GM18873 (cell line): ENCODE results near the gene ASB13.

ENCODE experiments used
- ATAC-seq: cut with Tn5 transposase; IDR thresholded peaks from one replicate; pipeline ENCODE4 v1.9.1; 2021; ENCODE audit warnings: mild to moderate bottlenecking, moderate library complexity, moderate number of reproducible peaks; ENCODE audit not compliant: unreplicated experiment, low FRiP score

ASB13 gene

GRCh38 chr10:5609952-5610616 is 56.3 kb downstream of the ASB13 start:
- ATAC-seq: no peak

- no peak for ATAC-seq
Observed at GRCh38 chr10:5608608-5609220, 57.7 kb downstream of the ASB13 start.

- no peak for ATAC-seq
Observed at GRCh38 chr10:5607594-5607993, 58.8 kb downstream of the ASB13 start.

GRCh38 chr10:5606864-5607263 is 59.5 kb downstream of the ASB13 start:
- no peak for ATAC-seq

- no peak for ATAC-seq
Observed at GRCh38 chr10:5606321-5606720, 60.1 kb downstream of the ASB13 start.

GRCh38 chr10:5604961-5605360 is 61.4 kb downstream of the ASB13 start:
- no peak for ATAC-seq

- ATAC-seq: no peak
Observed at GRCh38 chr10:5604236-5604925, 62.0 kb downstream of the ASB13 start.

- ATAC-seq: no peak
Observed at GRCh38 chr10:5603848-5604170, 62.6 kb downstream of the ASB13 start.

- ATAC-seq: no peak
Observed at GRCh38 chr10:5603091-5603847, 63.1 kb downstream of the ASB13 start.

GRCh38 chr10:5601826-5602495 is 64.4 kb downstream of the ASB13 start:
- ATAC-seq: no peak

GRCh38 chr10:5600908-5601307 is 65.5 kb downstream of the ASB13 start:
- no peak for ATAC-seq

- no peak for ATAC-seq
Observed at GRCh38 chr10:5599613-5600520, 66.5 kb downstream of the ASB13 start.

GRCh38 chr10:5598085-5598690 is 68.2 kb downstream of the ASB13 start:
- ATAC-seq: no peak

GRCh38 chr10:5596611-5597341 is 69.6 kb downstream of the ASB13 start:
- ATAC-seq: no peak

- no peak for ATAC-seq
Observed at GRCh38 chr10:5595994-5596471, 70.4 kb downstream of the ASB13 start.

GRCh38 chr10:5595591-5595990 is 70.8 kb downstream of the ASB13 start:
- ATAC-seq: no peak

- ATAC-seq: no peak
Observed at GRCh38 chr10:5595095-5595494, 71.3 kb downstream of the ASB13 start.

- ATAC-seq: no peak
Observed at GRCh38 chr10:5594271-5595049, 71.9 kb downstream of the ASB13 start.
